GM18909 (cell line): Measurements from ENCODE around the gene CLCF1.

Source experiments
- ATAC-seq: cut with Tn5 transposase; IDR thresholded peaks from one replicate; pipeline ENCODE4 v1.9.1; 2021; ENCODE audit warnings: mild to moderate bottlenecking; ENCODE audit not compliant: unreplicated experiment, poor library complexity

CLCF1 gene

GRCh38 chr11:67376063-67376820 lies 2.8 kb upstream of the CLCF1 start:
- no peak for ATAC-seq

GRCh38 chr11:67375320-67376055 lies 2.1 kb upstream of the CLCF1 start:
- no peak for ATAC-seq

GRCh38 chr11:67374571-67375281 lies 1.3 kb upstream of the CLCF1 start:
- ATAC-seq: no peak

- no peak for ATAC-seq
Observed at GRCh38 chr11:67373648-67374570, 511 bp upstream of the CLCF1 start.

- ATAC-seq: no peak
Observed at GRCh38 chr11:67372321-67372992, 941 bp downstream of the CLCF1 start.

- ATAC-seq: no peak
Observed at GRCh38 chr11:67371911-67372320, 1.5 kb downstream of the CLCF1 start.

- no peak for ATAC-seq
Observed at GRCh38 chr11:67371189-67371910, 2.0 kb downstream of the CLCF1 start.

GRCh38 chr11:67370351-67371076 lies 2.9 kb downstream of the CLCF1 start:
- no peak for ATAC-seq

- ATAC-seq: no peak
Observed at GRCh38 chr11:67369801-67370284, 3.6 kb downstream of the CLCF1 start.

GRCh38 chr11:67369275-67369674 lies 4.1 kb downstream of the CLCF1 start:
- ATAC-seq: no peak

- no peak for ATAC-seq
Observed at GRCh38 chr11:67368621-67369020, 4.8 kb downstream of the CLCF1 start.

- ATAC-seq: no peak
Observed at GRCh38 chr11:67367761-67368227, 5.6 kb downstream of the CLCF1 start.

- ATAC-seq: no peak
Observed at GRCh38 chr11:67366961-67367760, 6.2 kb downstream of the CLCF1 start.

GRCh38 chr11:67366546-67366945 lies 6.9 kb downstream of the CLCF1 start:
- ATAC-seq: no peak

GRCh38 chr11:67365736-67366444 lies 7.5 kb downstream of the CLCF1 start:
- no peak for ATAC-seq
